Stimulated activated CD8-positive, alpha-beta memory T cell treated with anti-CD3 and anti-CD28 coated beads, Interleukin-15, amount 100 ng/mL, for 24 hours (primary cell): ENCODE results near the gene DIABLO.
"Not testable (repeated sequence)": the region's sequence is repeated elsewhere in the genome, so short reads cannot be mapped to it uniquely, and the experiment has no call there.

Source experiments
- DNase-seq: peaks from one replicate; pipeline ENCODE4 v3.0.0-alpha.2; 2020; ENCODE audit warnings: low read depth

Gene DIABLO

GRCh38 chr12:122208073-122208820 lies 17.6 kb downstream of the DIABLO start:
- no peak for DNase-seq

GRCh38 chr12:122207391-122207790 lies 18.5 kb downstream of the DIABLO start:
- no peak for DNase-seq

GRCh38 chr12:122206976-122207375 lies 18.9 kb downstream of the DIABLO start:
- no peak for DNase-seq

- DNase-seq: no peak
These were observed 19.6 kb downstream of the DIABLO start for GRCh38 chr12:122206111-122206881.

GRCh38 chr12:122205053-122205925 lies 20.6 kb downstream of the DIABLO start:
- no peak for DNase-seq

- no peak for DNase-seq
These were observed 21.4 kb downstream of the DIABLO start for GRCh38 chr12:122204167-122205052.

GRCh38 chr12:122203301-122204166 lies 22.3 kb downstream of the DIABLO start, which contains the start of gene B3GNT4:
TSS of gene B3GNT4 (plus strand) at chr12:122203709. CDS start at chr12:122204619, 910 bp downstream.
- DNase-seq: no peak

GRCh38 chr12:122202811-122203210 lies 23.0 kb downstream of the DIABLO start:
- not testable (repeated sequence) for DNase-seq

- DNase-seq: no peak
These were observed 23.8 kb downstream of the DIABLO start for GRCh38 chr12:122202017-122202416.

GRCh38 chr12:122201381-122201780 lies 24.5 kb downstream of the DIABLO start:
- no peak for DNase-seq

- no peak for DNase-seq
These were observed 25.2 kb downstream of the DIABLO start for GRCh38 chr12:122200541-122201175.

GRCh38 chr12:122199484-122200355 lies 26.1 kb downstream of the DIABLO start:
- DNase-seq: no peak

- no peak for DNase-seq
These were observed 28.3 kb downstream of the DIABLO start for GRCh38 chr12:122197612-122197966.

GRCh38 chr12:122195405-122195804 lies 30.4 kb downstream of the DIABLO start:
- DNase-seq: no peak

- DNase-seq: no peak
These were observed 31.0 kb downstream of the DIABLO start for GRCh38 chr12:122194804-122195203.

- no peak for DNase-seq
These were observed 33.4 kb downstream of the DIABLO start for GRCh38 chr12:122192441-122192840.

- DNase-seq: no peak
These were observed 34.8 kb downstream of the DIABLO start for GRCh38 chr12:122190842-122191668.
